HG03196 (cell line): ENCODE measurements around the gene ADAM19.

Source experiments
- ATAC-seq: cut with Tn5 transposase; IDR thresholded peaks from one replicate; pipeline ENCODE4 v1.9.1; 2021; ENCODE audit not compliant: unreplicated experiment

Gene ADAM19, protein sequence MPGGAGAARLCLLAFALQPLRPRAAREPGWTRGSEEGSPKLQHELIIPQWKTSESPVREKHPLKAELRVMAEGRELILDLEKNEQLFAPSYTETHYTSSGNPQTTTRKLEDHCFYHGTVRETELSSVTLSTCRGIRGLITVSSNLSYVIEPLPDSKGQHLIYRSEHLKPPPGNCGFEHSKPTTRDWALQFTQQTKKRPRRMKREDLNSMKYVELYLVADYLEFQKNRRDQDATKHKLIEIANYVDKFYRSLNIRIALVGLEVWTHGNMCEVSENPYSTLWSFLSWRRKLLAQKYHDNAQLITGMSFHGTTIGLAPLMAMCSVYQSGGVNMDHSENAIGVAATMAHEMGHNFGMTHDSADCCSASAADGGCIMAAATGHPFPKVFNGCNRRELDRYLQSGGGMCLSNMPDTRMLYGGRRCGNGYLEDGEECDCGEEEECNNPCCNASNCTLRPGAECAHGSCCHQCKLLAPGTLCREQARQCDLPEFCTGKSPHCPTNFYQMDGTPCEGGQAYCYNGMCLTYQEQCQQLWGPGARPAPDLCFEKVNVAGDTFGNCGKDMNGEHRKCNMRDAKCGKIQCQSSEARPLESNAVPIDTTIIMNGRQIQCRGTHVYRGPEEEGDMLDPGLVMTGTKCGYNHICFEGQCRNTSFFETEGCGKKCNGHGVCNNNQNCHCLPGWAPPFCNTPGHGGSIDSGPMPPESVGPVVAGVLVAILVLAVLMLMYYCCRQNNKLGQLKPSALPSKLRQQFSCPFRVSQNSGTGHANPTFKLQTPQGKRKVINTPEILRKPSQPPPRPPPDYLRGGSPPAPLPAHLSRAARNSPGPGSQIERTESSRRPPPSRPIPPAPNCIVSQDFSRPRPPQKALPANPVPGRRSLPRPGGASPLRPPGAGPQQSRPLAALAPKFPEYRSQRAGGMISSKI

DNA sequence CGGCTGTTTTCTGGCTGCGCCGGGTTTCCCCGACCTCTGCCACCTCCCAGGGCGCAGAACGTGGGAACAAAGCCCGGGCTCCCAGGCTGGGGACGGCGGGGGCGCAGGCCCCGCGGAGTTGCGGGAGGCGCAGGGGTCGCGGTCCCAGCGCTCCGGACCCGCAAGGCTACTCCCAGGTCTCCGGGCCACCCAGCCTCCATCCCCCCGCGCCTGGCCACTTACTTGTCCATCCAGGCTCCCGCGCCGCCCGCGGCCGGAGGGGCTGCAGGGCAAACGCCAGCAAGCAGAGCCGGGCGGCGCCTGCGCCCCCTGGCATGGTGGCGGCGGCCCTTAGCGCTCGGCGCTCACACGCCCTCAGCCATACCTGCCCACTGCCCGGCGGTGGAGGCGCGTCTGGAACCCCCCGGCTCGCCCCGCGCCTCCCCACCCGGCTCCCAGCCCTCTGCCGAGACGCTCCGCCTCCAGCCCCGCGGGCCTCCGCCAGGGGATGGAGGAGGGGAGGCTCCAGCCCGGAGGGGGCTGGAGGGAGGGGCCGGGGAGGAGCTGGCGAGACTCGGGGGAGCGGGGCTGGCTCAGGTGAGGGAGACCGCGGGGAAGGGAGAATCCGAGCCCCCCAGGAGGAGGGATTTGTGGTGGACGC is at the start of gene ADAM19:
ADAM19 (minus strand) TSS at position 395 of the 640 bp plus-strand sequence; CDS start at position 316, 79 bp downstream.
- no peak for ATAC-seq

DNA sequence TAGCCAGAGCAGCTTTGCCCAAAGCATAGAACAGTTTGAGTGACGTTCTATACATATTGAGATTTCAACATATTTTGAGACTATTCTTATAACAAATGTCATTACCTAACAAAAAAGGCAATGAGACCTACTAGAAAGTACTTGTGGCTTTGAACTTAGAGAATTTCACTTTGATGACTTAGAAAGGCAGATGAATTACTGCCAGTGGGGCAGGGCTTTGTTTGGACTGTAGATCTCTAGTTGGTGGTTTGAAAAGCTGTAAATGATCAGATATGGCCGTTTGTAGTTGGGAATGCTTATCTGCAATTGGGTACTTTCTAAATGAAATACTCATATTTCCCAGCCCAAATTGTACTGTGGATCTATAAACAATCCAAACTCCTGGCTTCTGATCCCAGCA is 48.6 kb upstream of the ADAM19 start:
- no peak for ATAC-seq

DNA sequence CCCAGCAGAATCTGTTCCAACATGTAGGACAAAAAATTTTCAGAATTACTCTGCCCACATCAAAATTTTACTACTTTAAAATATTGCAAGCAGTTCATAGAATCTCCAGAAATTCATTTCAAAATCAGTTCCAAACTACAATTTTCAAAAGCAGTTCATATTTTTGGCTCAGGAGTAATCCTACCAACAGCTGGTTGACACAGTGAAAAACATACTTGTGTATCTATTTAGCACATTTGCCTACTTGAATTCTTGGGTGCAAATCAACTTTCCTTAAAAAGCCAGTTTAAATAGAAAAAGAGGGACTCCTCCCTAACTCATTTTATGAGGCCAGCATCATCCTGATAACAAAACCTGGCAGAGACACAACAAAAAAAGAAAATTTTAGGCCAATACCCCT is 45.2 kb upstream of the ADAM19 start:
- ATAC-seq = no peak

DNA sequence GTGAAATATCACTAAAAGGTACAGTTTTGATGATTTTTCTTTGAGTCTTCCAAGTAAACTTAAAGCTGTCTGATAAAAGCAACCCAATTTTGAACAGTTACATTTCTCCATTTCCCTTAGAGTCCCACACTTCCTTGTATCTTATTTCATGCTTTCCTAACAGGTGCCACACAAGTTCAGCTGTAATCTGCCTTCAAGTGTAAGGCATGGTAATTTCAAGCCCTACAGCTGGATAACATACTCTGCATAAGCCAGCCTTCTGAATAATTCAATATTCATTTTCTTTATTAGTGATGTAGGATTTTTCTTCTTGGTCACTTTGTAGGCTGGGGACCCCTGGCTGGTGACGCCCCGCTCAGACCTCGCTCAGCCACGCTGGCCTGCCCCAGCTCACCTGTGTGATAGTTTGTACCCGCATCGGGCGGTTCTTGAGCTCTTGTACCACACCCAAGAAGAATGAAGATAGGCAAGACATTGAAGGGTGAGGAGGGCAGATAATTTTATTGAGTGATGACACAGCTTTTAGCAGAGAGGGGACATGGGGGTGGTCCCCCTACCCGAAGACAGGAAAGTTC is 42.7 kb upstream of the ADAM19 start:
- no peak for ATAC-seq

DNA sequence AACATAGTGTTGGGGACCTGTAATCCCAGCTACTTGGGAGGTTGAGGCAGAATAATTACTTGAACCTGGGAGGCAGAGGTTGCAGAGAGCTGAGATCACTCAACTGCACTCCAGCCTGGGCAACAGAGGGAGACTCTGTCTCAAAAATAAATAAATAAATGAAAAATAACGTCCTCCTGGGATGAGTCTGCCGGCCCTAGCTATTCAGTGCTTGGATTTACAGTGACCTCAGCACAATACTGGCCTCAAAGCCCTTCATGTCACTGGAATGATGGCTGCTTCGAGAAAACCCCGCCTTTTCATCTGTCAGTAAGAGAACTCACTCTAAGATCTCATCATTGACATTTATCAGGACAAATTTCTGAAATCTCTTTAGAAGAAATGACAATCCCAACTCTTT is 41.2 kb upstream of the ADAM19 start:
- ATAC-seq = no peak

DNA sequence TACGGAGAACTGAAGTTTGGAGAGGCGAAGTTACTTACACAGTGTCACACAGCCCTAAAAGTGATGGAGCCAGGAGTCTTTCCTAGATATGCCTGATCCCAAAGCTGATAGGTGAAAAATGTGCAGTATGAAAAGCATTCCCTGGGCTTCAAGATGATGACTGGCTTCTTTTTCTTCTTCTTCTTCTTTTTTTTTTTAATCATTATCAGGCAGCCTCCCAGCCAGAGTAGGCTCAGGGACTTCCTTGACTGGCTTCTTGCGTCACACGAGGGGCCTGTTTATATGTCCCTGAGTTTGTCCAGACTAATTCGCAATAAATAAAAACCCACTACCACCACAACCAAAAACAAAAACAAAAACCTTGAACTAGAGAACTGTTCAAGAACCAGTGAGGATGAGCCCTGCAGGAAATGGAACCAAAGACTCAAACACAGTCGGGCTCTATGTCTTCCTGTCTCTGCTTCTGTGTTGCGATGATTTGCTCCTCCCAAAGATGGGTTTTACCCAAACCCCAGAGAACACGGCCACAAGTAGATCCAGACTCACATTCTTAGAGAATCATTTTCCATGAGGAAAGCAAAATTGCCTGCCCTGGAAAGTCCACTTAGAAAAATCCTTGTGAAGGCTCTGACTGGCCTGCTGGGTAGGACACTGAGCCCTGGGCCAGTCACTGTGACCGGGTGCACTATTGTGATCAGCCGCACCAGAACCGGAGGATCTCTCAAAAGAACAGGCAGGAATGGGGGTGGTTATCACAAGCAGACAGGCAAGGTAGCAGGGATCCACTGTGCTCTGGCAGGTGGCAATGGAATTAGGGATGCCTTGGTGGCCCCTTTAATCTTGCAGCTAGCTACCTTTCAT is 38.0 kb upstream of the ADAM19 start:
- no peak for ATAC-seq

DNA sequence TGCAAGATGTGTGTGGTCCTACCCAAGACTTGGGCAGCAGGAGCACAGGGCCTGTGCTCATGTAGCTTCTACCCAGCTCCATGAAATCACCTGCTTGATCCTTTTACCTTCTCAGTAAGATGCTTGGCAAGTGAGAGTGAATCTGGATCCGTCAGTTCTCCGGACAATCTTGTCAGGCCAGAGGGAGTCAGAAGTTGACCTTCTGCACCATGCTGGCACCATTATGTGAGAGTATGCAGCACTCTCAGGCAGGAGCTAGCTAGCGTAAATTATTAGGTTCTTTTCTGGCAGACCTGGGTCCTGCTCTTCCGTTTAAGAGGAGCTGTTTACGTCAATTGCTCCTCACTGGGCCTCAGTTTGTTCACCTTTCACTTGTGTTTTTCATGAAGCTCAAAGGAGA is 37.0 kb upstream of the ADAM19 start:
- no peak for ATAC-seq

DNA sequence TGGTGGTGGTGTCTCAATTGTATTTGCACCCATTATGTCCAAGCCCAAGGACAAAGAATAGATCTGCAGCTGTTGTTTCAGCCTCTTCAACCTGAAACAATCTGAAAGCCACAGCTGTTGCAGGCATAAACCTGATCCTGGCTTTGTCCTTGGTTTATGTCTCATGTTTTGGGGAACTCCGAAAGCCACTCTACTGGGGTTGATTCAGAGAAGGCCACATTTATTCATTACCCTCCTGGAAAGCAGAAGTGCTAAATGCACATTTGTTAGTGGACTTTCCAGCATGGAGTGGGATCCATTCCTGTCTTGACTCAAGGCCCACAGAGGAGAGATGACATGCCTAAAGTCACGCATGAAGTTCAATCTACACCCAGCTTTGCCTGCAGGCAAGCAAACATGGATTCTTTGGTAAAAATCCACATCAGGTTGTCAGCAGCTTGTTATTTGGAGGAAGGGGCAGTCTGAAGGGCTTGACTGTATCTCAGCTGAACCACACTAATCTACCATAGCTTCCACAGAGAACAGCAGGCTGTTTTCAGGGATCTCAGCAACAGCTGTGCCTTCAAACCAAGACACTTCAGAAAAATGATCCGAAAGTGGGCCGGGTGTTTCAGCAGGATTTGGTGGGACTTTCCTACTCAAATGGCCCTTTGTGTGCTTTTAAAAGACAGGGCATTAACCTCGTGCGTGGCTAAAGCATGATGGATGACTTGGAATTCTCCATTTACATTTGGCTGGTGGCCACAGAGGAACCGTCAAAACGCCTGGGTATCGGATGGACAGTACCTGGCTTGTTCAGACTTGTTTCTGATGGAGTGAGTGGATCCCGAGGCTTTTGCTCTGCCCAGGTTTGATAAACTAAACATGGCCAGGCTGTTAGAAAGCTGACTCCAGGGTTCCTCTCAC is 36.2 kb upstream of the ADAM19 start:
- ATAC-seq = no peak

DNA sequence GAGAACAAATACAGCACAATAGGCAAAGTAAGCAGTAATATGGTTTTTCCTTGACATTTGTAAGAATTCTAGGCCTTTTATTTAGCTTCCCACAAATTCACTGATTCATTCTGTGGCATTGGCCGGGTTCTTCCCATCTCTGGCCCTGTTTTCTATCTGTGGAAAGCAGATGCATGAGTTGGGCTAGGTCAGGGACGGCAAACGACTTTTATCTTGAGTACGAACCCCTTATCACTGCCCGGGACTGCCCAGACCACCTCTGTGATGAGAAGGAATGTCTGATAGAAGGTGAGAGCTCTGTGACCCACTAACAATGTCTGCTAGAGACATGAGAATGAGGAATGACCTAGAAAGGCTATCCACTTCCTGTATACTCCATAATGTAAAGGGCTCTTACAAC is 35.4 kb upstream of the ADAM19 start:
- no peak for ATAC-seq

DNA sequence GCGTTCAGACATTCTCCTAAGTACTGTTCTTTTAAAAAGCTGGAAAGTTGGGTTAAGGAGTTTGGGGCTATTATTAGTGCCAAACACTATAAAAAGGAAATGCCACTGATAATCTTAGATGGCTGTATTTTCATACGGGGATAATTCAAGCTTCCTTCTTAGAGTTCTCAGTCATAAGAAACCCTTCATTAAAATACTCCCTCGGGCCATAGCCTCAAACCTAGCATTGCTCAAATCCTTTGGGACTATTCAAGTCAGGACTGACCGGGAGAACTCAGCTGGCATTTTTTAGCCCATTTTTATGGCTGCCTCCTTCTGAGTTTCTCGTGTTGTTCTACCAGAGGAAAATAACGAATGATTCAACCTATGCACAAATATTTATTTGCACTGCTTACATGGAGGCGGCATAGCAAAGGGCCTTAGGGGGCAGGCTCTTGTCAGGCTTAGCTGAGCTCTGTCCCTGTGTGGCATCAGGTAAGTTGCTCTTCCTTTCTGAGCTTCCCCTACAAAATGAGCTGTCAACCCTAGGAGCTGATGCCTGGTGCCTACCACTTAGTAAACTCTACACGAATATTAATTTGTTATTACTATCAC is 33.5 kb upstream of the ADAM19 start:
- no peak for ATAC-seq

DNA sequence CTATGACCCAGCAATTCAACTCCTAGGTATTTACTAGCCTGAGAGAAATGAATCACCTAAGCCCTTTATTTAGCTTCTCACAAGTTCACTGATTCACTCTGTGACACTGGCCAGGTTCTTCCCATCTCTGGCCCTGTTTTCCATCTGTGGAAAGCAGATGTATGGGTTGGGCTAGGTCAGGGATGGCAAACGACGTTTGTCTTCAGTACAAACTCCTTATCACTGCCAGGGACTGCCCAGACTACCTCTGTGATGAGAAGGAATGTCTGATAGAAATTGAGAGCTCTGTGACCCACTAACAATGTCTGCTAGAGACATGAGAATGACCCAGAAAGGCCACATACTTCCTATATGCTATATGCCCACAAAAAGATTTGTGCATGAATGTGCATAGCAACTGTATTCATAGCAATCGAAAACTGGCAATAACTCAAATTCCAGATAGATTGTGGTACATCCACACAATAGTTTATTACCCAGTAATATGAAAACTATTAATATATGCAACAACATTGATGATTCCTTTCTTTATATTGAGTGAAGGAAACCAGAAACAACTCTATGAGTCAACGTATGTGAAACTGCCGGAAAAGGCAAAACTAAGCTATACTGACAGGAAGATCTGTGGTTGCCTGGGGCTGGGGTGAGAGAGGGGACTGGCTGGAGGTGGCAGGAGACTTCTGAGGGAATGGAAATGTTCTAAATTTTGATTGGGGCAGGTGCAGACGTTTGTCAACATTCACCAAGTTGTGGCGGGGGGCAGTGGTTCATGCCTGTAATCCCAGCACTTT is 32.0 kb upstream of the ADAM19 start:
- no peak for ATAC-seq

DNA sequence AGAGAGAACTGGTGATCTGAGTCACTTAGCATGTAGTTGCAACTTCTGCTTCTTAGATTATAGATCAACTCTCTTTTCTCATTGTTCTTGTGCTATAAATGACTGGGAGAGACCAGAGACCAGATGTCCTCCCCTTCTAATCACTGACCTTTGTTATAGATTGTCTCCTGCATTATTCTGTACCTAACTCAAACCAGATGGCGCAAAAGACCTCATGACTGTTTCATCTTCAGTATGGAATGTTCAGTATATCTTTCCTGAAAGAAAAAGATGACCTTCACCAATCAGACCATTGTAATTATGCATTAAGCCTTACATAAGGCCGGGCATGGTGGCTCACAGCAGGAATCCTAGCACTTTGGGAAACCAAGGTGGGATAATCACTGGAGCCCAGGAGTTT is 30.5 kb upstream of the ADAM19 start:
- ATAC-seq = no peak

DNA sequence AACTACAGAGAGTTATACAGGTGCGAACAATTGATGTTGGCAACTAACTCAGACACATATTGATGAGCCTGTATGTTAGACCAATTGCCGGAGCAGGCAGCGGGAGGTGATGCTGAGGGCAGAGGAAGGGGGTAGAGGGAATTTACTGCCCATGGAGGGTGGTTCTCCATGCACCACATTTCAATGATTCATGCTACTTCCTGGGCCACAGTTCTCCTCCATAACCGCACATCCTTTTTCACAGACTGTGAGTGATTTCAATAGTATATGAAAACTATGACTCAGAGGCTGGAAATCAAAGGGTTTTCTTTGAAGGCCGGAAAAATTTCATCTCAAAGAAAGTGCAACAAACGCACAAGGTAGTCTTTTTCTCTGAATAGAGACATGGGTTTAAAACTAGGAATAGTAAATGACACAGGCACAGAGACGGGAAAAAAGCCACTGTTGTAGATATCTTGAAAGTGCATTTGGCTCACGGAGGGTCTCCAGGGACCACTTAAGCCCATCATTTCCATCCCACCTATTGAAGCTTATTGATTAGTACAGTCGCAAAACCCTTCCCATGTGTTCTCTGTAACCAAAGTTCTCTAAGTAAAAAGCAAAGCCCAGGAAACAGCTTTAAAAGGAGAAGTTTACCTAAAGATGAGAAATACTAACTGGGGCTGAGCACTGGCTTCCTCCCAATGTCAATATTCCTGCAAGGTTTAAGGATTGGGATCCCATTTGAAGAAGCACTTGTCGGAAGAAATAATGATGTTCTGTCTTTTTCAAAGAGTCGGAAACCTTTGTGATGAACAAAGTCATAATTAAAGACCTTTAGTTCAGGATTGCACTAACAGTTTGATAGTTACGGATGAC is 28.0 kb upstream of the ADAM19 start:
- ATAC-seq = no peak

DNA sequence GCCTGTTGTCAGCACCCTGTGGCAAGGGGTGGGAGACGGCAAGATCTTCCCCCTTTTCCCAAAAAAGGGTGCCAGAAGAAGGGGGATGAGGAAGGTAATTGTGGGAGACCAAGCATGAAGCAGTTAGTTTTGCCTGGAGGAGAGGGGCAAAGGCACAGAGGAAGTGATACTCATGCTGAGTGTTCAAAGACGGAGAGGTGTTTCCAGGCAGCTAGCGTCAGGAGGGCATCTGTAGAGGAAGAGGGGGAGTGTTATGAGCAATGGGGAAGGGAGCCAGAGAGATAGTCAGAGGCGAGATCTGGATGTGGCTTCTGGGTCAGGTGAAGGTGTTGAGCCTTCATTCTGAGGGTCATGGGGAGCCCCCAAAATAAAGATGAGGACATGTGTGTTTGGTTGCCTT is 26.9 kb upstream of the ADAM19 start:
- ATAC-seq = peak; percentile 57

DNA sequence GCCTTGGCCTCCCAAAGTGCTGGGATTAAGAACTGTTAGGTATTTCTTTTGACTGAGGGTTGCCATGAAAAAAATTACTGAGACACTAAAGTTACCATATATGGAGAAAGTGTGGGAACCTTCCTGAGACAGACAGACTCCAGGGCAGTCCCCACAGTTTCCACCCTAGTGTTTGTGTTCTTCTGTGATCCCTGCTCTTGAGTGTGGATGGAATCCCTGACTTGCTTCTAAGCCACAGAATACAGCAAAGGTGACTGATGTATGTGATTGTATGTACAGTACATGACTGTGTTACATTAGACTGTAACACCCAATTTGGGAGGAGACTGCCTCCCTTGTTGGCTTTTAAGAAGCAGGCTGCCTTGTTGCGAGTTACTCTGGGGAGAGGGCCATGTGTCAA is 24.7 kb upstream of the ADAM19 start:
- no peak for ATAC-seq

DNA sequence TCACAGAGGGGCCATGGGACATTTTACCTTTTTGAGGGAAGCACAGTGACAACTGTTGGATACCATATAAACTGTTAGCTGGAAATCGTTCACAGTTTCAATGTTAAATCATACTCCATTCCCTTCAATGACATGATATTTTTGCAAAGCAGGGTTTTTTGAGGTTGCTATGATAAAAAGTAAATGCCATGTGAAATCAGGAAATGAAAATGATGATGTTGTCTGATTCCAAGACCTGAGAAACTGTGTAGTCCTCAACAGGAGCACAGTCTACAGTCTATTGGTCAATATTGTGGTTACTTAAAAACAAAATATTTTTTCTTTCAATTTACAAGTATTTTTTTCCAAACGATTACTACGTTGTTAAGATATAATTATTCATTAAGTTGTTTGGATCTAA is 24.0 kb upstream of the ADAM19 start:
- ATAC-seq = no peak

DNA sequence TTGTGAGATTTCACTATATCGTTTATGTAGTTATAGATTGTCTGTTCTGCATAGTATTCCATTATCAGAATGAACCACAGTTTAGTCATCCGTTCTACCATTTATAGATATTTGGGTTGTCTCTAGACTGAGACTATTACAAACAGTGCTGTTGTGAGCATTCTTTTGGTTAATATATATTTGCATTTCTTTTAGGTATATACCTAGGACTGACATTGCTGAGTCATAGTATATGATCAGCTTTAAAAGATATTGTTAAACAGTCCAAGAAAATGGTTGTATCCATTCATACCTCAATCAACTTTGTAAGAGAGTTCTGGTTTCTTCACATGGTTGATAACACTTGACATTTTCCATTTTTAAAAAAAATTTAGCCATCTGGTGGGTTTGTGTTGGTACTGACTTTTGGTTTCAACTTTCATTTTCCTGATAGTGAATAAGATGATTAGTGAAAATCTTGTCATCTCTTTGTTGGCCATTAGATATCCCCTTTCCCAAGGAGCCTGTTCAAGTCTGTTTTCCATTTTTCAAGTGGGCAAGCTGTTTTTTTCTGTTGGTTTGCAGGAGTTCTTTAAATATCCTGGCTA is 22.9 kb upstream of the ADAM19 start:
- ATAC-seq = no peak
